Mesenteric fat pad (tissue), 1 donor: ENCODE measurements around the gene RPL22. TPM values are rescaled to one million over a fixed set of nuclear protein-coding genes. Genes with fewer than 3 reads are reported as not detected.

Source experiments
- DNase-seq: peaks from one replicate; pipeline ENCODE4 v3.0.0-alpha.2; 2020; ENCODE audit warnings: low spot score
- long read RNA-seq: library from polyadenylated mRNA; unstranded; transcript quantifications from one replicate; pipeline ENCODE4 v2.0.0, GENCODE V29; 2020
- total RNA-seq: library from RNA; stranded (reverse); fragmentation: NEBNext Ultra II Directional; extraction: Animal tissue kit (Norgen Biotek cat#: 25700); gene quantifications from one replicate; pipeline ENCODE4 v1.2.1, GENCODE V29; 2021
- donor health status: DM: yes; HTN: yes; CAD: no.

The RPL22 gene
- total RNA-seq = 264 TPM
- long read RNA-seq, transcript RPL22-201 (4 exons, 2,078 nt) = major isoform, 258 of 310 reads
- long read RNA-seq, transcript RPL22-206 (3 exons, 2,279 nt) = minor isoform, 23 of 310 reads
- long read RNA-seq, partial matches to known transcripts = 4 of 310 reads
- long read RNA-seq, other reads (novel, unspliced or antisense) = 23 of 310 reads

DNA sequence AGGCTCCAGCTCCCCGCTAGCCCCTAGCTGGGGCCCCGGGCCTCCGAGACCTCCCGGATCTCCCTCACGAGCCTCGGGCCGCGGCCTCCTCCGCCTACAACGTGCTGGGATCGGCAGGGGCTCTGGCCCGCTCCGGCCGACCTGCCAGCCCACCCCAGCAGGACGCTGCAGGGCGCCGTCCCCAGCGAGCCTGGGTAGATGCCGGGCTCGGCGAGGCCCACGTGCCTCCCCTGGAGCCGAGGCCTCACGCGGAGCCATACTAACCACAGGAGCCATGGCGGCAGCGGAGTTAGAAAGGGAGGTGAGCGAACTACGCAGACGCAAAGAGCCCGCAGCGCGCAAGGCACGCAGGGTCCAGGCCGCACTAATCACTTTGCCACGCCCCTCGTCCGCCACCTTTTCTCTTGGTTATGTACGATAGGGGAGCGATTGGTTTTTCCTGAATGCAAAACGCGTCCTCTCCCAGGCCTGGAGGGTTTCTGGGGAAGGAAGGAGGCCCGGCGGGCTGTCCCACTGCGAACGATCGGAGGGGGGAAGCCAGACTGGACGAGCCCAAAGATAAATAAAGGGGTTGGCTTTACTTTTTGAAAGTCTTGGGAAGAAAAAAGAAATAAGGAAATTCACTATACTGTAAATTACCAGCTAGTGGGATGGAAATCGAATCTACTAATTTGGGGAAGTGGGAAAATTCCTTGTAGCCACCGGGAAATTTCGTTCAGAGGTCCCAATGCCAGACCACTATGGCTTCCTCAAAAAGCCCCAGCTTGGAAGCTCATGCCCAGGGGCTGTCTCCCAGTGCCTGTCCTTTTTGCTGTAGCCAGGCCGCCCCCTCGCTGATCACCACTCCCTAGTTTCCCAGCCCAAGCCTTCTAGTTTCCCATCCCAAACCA, at the start of gene RPL22:
Gene RPL22 (minus strand): TSS at position 298 of the 890 bp plus-strand sequence. CDS start 22 bp downstream, at position 276.
- DNase-seq = peak; percentile 96

DNA sequence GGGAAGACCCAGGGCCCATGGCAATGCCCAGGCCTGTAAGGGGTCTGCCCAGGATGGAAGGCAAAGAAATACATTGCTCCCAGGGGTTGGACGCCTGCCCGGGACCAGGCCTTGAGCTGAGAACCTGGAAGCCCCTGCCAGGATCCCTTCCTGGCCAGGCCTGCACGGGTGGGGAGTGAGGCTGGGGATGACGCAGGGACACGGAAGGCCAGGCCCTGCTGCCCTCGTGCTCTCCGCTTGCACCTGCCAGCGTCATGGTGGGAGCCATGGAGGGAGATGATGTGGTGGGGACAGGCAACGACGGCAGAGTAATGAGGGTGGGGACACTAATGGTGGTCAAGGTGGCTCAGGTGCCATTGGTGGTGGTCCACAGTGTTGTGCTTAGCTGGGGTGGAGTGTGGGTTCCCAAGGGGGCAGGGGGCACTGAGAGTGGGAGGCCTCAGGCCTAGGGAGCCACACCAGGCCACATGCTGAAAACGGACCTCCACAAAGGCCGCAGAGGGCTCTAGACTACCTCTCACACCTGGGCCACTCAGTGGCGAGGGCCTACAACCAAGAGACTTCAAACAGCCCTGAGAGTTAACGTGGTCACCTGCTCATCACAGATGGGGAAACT, 48.9 kb upstream of the RPL22 start:
- no peak for DNase-seq

- no peak for DNase-seq
Observed at GRCh38 chr1:6247651-6248050, 48.3 kb upstream of the RPL22 start.

DNA sequence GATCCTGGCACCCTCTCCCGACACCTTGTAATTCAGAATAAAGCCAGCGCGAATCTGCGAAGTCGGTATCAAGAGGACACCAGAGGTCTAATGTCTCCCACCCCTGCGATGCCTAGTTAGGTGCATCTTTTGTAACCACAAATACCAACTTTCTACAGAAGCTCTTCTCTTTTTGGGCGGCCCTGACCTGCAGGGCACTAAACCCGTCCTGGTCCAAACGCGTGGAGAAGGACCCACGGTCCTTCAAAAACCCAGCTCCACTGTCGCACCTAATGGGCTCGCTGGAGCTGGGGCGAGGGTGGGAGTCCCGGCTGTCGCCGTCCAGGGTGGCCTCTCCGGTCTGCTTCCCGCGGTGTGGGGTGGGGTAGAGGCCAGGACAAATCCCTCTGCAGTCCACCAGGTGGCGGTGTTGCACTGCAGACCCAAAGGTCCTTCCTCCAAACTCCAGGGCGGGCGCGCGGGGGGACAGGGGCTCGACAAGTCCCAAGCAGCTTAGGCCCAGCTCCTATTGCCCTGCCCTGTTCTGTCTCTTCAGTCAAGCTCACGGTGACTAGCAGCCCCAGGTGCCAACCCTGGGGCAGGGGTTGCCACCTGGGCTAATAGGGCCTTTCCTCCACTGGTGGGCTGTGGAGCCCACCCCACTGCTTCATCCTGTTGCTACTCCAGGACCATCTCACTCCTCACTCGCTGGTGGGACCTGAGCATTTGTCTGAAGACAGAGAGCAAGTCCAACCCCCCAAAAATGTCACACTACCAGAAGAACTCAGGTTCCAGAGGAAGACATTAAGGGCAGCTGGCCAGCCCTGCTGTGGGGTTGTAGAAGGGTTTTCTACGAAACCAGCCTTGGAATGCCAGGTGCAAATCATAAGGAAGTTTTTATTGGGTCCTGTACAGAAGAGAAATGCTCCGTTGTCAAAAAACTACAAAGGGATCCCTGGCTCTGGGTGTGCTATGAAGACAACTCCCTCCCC, 47.4 kb upstream of the RPL22 start:
- DNase-seq = peak; percentile 94

GRCh38 chr1:6245869-6246496, 46.6 kb upstream of the RPL22 start:
- DNase-seq = no peak

DNA sequence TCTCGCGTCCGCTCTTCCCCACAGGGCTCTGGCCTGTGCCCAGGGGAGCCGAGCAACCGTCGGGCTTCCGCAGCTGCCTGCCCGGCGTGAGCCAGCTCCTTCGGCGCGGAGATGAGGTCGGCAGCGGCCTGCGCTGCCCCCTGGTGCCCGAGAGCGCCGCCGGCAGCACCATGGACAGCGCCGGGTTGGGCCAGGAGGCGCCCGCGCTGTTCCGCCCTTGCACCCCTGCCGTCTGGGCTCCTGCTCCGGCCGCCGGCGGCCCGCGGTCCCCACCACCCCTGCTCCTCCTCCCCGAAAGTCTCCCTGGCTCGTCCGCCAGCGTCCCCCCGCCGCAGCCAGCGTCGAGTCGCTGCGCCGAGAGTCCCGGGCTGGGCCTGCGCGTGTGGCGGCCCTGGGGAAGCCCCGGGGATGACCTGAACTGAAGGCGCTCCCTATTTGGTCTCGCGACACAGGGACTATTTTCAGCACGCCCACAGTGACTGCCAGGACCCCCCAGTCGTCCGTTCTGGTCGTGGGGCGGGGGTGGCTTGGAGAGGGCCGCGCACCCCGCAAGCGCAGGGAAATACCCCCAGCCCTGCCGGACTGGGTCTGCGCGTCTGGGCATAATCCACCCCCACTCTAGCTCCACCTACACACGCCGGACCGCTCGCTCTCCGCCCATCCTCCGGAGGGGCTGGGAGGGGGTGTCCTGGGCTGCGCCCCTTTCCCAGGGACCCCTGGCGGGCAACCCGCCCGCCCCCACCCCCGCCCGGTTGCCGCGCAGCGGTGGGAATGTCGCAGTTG, 45.9 kb upstream of the RPL22 start:
- DNase-seq = no peak

GRCh38 chr1:6244401-6245049, 45.1 kb upstream of the RPL22 start:
- no peak for DNase-seq

DNA sequence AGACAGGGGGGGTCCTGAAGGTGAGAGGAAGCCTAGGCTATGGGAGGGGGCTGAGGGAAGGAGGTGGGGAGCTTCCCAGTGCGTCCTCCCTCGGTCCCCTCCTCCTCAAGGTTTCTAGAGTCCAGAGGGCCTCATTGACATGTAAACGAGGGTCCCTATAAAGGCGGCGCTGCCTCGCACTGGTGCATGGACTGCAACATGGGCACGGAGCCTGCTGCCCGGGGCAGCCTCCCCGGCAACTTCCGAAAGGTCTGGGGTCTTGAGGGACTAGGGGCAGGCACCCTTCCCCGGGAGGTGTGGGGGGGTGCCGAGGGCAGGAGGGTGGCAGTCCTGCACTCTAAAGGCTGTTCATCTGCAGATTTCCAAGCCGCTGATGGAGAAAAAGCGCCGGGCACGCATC, 44.6 kb upstream of the RPL22 start, which contains the start of gene HES3:
Gene HES3 (plus strand): TSS at position 187 of the 400 bp plus-strand sequence. CDS start 187 bp downstream, at position 374.
- DNase-seq = no peak

- DNase-seq = no peak
Observed at GRCh38 chr1:6243053-6243834, 43.8 kb upstream of the RPL22 start.

- DNase-seq = no peak
Observed at GRCh38 chr1:6241887-6242740, 42.7 kb upstream of the RPL22 start.

GRCh38 chr1:6241107-6241886, 41.9 kb upstream of the RPL22 start:
- DNase-seq = no peak

- DNase-seq = no peak
Observed at GRCh38 chr1:6239950-6240768, 40.8 kb upstream of the RPL22 start.

- DNase-seq = no peak
Observed at GRCh38 chr1:6239213-6239752, 39.9 kb upstream of the RPL22 start.

GRCh38 chr1:6237093-6237492, 37.7 kb upstream of the RPL22 start:
- DNase-seq = no peak

DNA sequence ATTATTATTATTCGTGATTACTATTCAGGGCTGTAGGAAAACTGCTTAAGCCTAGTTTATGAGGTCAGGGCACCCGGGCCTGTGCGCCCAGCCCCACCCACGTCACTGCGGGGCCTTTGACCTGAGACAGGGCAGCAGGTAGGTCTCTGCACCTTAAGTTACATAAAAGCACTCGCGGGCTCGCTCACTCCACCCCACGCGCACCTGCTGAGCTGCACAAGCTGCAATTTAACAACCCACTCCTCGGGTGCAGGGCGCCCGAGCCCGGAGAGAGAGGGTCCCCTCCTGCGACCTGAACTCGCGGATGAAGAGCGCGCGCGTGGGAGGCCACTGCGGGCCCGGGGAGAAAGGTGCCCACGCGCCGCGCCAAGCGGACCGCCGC, 35.9 kb upstream of the RPL22 start:
- no peak for DNase-seq
